Measurements from ENCODE around the gene UMAD1.

UMAD1 gene

GRCh38 chr7:7640221-7641128 lies at the start of gene UMAD1:
Gene UMAD1, plus strand, starts transcription at chr7:7640752. Its CDS starts 32,620 bp downstream, at chr7:7673372.
- DNase-seq: peak; percentile 98 to 99

GRCh38 chr7:7595451-7595850 lies 45.1 kb upstream of the UMAD1 start:
- DNase-seq: peak; percentile 43 to 61

- peak; percentile 59 to 85 for DNase-seq
Observed at GRCh38 chr7:7596176-7596575, 44.4 kb upstream of the UMAD1 start.

- DNase-seq: no peak
Observed at GRCh38 chr7:7607010-7607409, 33.5 kb upstream of the UMAD1 start.

- no peak for DNase-seq
Observed at GRCh38 chr7:7609330-7609729, 31.2 kb upstream of the UMAD1 start.

- no peak for DNase-seq
Observed at GRCh38 chr7:7612519-7612918, 28.0 kb upstream of the UMAD1 start.

- no peak for DNase-seq
Observed at GRCh38 chr7:7613210-7613609, 27.3 kb upstream of the UMAD1 start.

- no peak for DNase-seq
Observed at GRCh38 chr7:7614018-7614741, 26.4 kb upstream of the UMAD1 start.

- no peak for DNase-seq
Observed at GRCh38 chr7:7617550-7617949, 23.0 kb upstream of the UMAD1 start.

- DNase-seq: no peak
Observed at GRCh38 chr7:7618410-7618809, 22.1 kb upstream of the UMAD1 start.

GRCh38 chr7:7620236-7620635 lies 20.3 kb upstream of the UMAD1 start:
- DNase-seq: peak in 1 of 2 donors; percentile 4

GRCh38 chr7:7620644-7621210 lies 19.8 kb upstream of the UMAD1 start:
- no peak for DNase-seq

- no peak for DNase-seq
Observed at GRCh38 chr7:7628476-7628875, 12.1 kb upstream of the UMAD1 start.

- DNase-seq: no peak
Observed at GRCh38 chr7:7630626-7631329, 9.8 kb upstream of the UMAD1 start.

- DNase-seq: no peak
Observed at GRCh38 chr7:7639421-7639820, 1.1 kb upstream of the UMAD1 start.

- DNase-seq: no peak
Observed at GRCh38 chr7:7639847-7640220, 718 bp upstream of the UMAD1 start.

- no peak for DNase-seq
Observed at GRCh38 chr7:7641129-7641663, 644 bp downstream of the UMAD1 start.

GRCh38 chr7:7642081-7642480 lies 1.5 kb downstream of the UMAD1 start:
- no peak for DNase-seq

- DNase-seq: no peak
Observed at GRCh38 chr7:7647495-7648036, 7.0 kb downstream of the UMAD1 start.

GRCh38 chr7:7650682-7651206 lies 10.2 kb downstream of the UMAD1 start:
- no peak for DNase-seq

- DNase-seq: no peak
Observed at GRCh38 chr7:7651479-7651878, 10.9 kb downstream of the UMAD1 start.
